Stimulated activated CD8-positive, alpha-beta memory T cell treated with anti-CD3 and anti-CD28 coated beads, Interleukin-15, amount 100 ng/mL, for 1 hour (primary cell): ENCODE data around the gene SLFN13.
"Not testable (repeated sequence)": the region's sequence is repeated elsewhere in the genome, so short reads cannot be mapped to it uniquely, and the experiment has no call there.

Source experiments
- DNase-seq: peaks from one replicate; pipeline ENCODE4 v3.0.0-alpha.2; 2020; ENCODE audit warnings: low read depth

The SLFN13 gene

GRCh38 chr17:35448214-35448898 lies at the start of gene SLFN13:
Gene SLFN13 (minus strand): TSS chr17:35448766. CDS start chr17:35445680, 3,086 bp downstream.
- DNase-seq, result peak; percentile 67

GRCh38 chr17:35496451-35497290 lies 48.1 kb upstream of the SLFN13 start:
- DNase-seq, result no peak

GRCh38 chr17:35493040-35493439 lies 44.5 kb upstream of the SLFN13 start:
- no peak for DNase-seq

- DNase-seq, result no peak
Observed at GRCh38 chr17:35491417-35491816, 42.9 kb upstream of the SLFN13 start.

- DNase-seq, result no peak
Observed at GRCh38 chr17:35489944-35490343, 41.4 kb upstream of the SLFN13 start.

GRCh38 chr17:35488991-35489390 lies 40.4 kb upstream of the SLFN13 start:
- DNase-seq, result no peak

- DNase-seq, result peak; percentile 44
Observed at GRCh38 chr17:35486920-35487732, 38.6 kb upstream of the SLFN13 start.

GRCh38 chr17:35479271-35479670 lies 30.7 kb upstream of the SLFN13 start:
- no peak for DNase-seq

- DNase-seq, result no peak
Observed at GRCh38 chr17:35477248-35477647, 28.7 kb upstream of the SLFN13 start.

GRCh38 chr17:35476283-35476820 lies 27.8 kb upstream of the SLFN13 start:
- DNase-seq, result no peak

- DNase-seq, result no peak
Observed at GRCh38 chr17:35468475-35468874, 19.9 kb upstream of the SLFN13 start.

- no peak for DNase-seq
Observed at GRCh38 chr17:35467824-35468223, 19.3 kb upstream of the SLFN13 start.

- peak; percentile 8 for DNase-seq
Observed at GRCh38 chr17:35460354-35460851, 11.8 kb upstream of the SLFN13 start.

- DNase-seq, result not testable (repeated sequence)
Observed at GRCh38 chr17:35454035-35454434, 5.5 kb upstream of the SLFN13 start.

- no peak for DNase-seq
Observed at GRCh38 chr17:35453171-35453570, 4.6 kb upstream of the SLFN13 start.

GRCh38 chr17:35449371-35449931 lies 885 bp upstream of the SLFN13 start:
- no peak for DNase-seq

GRCh38 chr17:35448899-35449227 lies 297 bp upstream of the SLFN13 start:
- no peak for DNase-seq

GRCh38 chr17:35447499-35447898 lies 1.1 kb downstream of the SLFN13 start:
- DNase-seq, result no peak

- DNase-seq, result no peak
Observed at GRCh38 chr17:35438433-35438832, 10.1 kb downstream of the SLFN13 start.

GRCh38 chr17:35433075-35433894 lies 15.3 kb downstream of the SLFN13 start:
- DNase-seq, result peak; percentile 45
